RPMI8226 (cell line): ENCODE measurements around the gene CCDC187.
"Not testable (repeated sequence)": the region's sequence is repeated elsewhere in the genome, so short reads cannot be mapped to it uniquely, and the experiment has no call there.

Experiments used
- DNase-seq: peaks from one replicate; pipeline ENCODE4 v3.0.0-alpha.2; 2015

Gene CCDC187

DNA sequence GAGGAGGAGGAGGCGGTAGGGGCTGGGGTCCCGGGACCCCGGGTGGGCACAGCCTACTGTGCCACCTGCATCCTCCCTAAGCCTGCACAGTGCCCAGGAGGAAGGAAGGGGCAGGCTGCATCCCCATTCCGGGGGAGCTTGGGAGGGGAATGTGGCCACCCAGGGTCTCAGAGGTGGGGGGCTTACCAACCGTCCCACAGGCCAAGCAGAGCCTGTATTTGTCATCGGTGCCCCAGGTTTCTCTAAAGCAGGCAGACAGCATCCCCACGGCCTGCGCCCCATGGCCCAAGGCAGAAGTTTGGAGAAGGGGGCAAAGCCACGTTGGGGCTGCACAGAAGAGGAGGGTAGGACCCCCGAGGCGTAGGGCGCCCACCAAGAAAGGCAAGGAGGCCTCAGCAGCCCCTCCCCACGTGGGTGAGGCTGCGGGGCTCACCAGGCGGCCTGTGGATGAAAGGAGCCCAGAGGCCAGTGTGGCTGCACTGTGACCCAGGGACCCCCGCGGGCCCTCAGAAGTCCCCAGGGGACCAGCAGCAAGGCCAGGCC is 22.9 kb upstream of the CCDC187 start:
- no peak for DNase-seq

DNA sequence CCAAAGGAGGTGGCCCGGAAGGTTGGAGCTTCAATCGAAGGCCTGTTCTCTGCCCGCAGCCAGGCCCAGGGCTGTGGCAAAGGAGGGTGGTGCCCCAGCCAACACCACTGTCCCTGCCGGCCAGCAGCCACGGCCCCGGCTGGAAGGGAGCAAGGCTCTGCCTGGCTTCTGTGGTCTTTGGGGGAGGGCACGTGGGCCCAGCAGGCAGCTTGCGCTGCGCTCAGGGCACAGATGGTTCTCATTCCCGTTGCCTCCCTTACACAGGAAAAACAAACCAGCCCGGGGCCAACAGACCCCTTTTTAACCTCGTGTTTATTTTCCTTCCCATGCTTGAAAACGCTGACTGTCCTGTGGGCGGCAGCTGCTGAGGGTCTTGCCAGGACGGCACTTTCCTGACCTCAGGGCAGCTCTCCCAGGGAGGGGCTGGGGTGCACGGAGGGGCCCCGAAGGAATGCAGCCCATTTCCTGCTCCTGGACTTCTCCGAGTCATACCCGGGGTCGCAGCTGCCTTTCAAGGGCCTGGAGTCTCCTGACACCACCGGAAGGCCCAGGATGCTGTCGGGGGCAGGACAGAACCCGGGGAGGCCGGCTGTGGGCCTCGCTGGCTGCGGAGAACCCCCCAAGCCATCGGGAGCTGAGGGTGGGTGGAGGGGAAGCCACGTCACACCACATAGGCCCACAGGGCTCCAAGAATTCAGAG is 22.3 kb upstream of the CCDC187 start:
- DNase-seq = no peak

- DNase-seq = no peak
Measured at GRCh38 chr9:136325358-136325757, 21.5 kb upstream of the CCDC187 start.

GRCh38 chr9:136324501-136325300 is 20.8 kb upstream of the CCDC187 start:
- no peak for DNase-seq

DNA sequence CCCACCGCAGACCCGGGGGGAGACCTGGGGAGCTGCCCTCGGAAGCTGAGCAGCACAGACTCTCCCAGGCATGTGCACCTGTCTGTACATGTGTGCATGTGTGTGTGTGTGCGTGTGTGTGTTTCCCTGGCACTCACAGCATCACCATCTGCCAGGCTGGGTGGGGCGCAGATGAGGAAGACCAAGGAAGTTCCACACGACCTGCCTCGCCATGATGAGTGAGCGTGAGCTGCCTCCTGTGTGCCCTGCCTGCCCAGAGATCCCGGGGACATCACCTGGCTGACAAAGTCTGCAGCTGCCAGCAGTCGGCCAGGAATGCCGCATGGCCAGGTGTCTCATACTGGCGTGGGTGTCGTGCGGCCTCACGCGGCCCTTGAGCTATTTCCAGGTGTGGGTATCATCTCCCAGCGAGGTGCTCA is 19.5 kb upstream of the CCDC187 start:
- peak; percentile 60 for DNase-seq

DNA sequence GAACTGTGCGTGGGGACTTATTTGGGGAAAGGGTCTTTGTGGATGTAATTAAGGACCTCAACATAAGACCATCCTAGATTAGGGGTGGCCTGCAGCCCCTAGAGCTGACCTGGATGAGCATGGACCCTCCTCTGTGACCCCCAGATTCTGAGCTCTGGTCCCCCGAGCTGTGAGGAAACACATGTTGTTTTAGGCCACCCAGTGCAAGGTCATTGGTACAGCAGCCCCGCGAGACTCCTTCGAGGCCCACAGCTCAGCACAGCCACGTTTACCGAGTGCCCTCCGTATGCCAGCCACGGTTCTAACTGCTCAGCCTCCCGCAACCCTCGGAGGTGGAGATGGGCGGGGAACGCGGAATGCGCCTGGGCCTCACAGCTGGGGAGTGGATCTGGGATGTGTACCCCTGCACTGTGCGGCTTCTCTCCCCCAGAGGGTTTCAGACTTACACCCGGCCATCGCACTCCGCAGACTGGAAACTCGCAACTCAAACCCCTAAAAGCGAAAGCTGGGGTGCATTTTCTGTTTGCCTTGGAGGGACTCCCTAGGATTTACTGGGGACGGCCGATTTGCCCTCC is 18.9 kb upstream of the CCDC187 start:
- DNase-seq = no peak

GRCh38 chr9:136321561-136321960 is 17.7 kb upstream of the CCDC187 start:
- no peak for DNase-seq

DNA sequence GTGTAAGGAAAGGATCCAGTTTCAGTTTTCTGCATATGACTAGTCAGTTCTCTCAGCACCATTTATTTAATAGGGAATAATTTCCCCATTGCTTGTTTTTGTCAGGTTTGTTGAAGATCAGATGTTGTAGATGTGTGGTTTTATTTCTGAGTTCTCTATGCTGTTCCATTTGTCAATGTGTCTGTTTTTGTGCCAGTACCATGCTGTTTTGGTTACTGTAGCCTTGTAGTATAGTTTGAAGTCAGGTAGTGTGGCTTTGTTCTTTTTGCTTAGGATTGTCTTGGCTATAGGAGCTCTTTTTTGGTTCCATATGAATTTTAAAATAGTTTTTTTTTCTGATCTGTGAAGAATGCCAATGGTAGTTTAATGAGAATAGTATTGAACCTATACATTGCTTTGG is 17.1 kb upstream of the CCDC187 start:
- not testable (repeated sequence) for DNase-seq

GRCh38 chr9:136319955-136320354 is 16.1 kb upstream of the CCDC187 start:
- not testable (repeated sequence) for DNase-seq

DNA sequence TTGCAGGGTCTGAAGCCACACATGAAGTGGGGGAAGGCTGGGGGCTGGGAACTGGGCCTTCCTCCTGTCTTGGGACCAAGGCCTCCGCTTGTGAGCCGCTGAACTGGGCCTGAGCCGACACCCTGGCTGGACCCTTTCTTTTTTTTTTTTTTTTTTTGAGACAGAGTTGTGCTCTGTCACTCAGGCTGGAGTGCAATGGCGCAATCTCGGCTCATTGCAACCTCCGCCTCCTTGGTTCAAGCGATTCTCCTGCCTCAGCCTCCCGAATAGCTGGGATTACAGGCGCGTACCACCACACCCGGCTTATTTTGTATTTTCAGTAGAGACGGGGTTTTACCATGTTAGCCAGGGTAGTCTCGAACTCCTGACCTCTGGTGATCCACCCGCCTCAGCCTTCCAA is 15.3 kb upstream of the CCDC187 start:
- DNase-seq = not testable (repeated sequence)

GRCh38 chr9:136318776-136319241 is 14.9 kb upstream of the CCDC187 start:
- no peak for DNase-seq

DNA sequence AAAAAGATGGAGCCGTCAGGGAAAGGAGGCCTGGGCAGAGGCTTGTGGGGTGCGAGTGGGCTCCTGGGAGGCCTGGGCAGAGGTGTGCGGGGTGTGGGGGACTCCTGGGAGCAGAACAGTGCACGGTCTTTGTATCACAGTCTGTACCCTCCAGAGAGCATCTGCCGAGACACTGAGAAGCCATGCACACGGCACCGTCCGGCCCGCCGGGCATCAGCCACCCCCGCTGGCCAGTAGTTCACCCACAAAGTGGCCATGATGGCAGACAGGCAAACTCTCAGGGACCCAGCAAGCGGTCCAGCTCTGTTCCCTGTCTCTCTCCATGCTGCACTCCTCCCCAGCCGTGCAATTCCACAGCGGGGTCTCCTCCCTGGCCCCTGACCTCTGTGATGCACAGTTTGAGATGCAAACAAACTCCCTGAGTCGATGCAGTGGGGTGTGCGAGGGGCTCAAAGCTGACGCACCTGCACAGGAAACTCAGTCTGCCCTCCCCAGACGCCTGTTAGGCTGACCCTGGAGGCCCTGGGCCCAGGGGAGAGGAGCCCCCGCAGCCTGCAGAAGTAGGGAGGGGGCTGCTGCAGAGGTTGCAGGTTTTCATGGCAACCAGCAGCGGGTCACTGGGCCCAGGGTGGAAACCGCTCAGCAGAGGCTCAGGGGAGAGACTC is 14.3 kb upstream of the CCDC187 start:
- no peak for DNase-seq

DNA sequence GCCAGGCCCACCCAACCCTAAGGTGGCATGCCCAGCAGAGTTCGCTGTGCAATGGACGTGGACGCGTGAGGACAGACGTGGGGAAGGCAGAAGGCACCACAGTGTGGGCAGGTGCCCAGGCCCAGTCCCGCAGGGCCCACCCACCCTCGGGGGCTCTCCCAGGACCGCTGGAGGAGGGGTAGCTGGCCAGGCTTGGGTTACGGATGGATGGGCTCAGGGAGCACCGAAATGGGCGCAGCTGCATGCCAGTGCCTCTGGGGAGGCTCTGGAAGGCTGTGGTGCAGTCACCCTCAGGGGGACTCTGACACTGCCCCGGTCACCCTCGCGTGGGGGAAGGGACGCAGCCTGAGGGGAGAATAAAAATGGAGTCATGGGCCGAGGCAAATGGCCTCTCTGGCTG is 13.8 kb upstream of the CCDC187 start:
- DNase-seq = no peak

GRCh38 chr9:136316896-136317676 is 13.2 kb upstream of the CCDC187 start:
- DNase-seq = no peak

GRCh38 chr9:136316271-136316751 is 12.4 kb upstream of the CCDC187 start:
- DNase-seq = no peak

DNA sequence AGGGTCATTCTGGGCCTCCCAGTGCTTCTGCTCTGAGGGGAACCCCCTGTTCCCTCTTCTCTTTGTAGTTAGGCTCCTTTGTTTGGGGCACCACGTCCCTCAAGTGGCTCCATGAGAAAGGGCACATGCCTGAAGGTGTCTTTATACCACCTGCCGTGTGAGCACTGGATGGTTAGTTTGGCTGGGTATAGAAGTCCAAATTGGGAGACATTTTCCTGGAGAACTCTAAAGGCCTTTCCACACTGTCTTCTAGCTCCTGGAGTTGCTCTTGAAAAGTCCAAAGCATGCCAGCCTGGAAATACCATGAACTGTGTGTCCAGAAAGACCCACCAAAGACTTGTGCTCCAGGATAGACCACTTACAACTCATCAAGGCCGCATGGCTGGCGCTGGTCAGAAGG is 11.1 kb upstream of the CCDC187 start:
- DNase-seq = no peak

DNA sequence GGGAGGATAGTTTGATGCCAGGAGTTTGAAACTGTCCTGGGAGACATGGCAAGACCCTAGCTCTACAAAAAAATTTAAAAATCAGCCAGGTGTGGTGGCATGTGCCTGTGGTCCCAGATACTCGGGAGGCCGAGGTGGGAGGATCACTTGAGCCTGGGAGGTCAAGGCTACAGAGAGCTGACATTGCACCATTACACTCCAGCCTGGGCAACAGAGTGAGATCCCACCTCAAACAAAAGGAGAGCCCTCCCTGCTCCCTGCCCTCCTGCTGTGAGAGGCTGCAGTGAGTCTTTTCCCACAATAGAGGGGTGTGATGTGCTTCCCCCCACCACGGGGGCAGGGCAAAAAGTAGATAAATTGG is 10.1 kb upstream of the CCDC187 start:
- no peak for DNase-seq

DNA sequence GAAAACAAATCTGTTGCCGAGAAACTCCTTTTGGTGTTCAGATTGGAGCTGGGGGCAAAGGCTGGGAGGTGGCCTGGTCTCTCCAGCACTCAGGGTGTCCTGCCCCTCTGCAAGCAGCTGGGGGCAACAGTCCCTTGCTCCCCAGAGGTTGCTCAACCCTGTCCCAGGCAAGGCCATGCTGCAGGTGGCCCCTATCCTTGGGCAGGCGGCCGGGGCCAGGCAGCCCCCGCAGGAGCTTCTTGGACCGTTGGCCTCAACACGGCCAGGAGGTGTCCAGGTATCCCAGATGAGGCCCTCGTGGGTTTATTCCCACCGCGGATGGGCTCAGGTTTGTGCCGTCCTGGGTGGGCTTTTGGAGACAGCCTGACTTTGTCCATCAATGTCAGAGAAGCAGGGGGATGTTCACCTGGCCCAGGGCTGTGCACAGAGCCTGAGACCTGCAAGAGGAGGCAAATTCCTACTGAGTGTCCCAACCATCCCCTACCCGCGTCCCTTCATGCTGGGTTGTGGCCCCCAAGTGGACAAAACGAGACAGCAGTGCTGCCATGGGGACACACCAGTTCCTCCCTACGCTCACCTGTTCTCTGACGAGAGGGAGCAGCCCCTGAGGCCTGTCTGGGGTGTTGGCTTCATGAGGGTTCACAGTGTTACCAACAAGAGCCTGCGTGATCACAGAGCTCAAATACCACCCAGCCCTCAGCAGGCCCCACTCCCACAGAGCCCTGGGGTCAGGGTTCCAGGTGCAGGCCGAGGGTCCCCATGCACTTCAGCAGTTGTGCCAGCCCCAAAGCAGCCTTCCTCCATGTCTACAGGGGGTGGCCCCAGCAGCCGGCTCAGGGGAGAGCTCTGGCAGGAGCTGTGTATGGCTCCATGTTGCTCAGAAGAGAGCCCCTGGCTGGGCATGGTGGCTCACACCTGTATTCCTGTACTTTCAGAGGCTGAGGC is 9.5 kb upstream of the CCDC187 start:
- DNase-seq = no peak

GRCh38 chr9:136312436-136312835 is 8.5 kb upstream of the CCDC187 start:
- DNase-seq = peak; percentile 76

DNA sequence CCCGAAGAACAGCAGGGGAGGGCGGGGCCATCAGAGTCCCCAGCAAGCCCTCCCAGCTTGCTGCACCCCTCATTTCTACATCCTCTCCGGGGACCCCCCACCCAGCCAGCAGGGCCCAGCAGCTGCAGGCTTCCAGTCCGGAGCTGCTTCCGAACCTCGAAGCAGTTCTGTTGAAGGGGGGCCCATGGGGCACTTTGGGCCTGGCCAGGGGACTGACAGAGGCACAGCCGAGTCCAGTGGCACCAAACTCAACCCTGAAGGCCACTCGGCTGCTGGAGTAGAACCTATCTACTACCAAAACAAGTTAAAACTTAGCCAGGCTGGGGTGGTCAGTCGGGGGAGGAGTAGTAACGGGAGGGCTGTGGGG is 8.1 kb upstream of the CCDC187 start:
- DNase-seq = no peak
